ENCODE measurements around the gene SIPA1L3. TPM values are rescaled to one million over a fixed set of nuclear protein-coding genes. Genes with fewer than 3 reads are reported as not detected.

Gene SIPA1L3
- total RNA-seq, 1 donor from 2014 or later: 3.4 TPM

GRCh38 chr19:38162094-38162493, 255.1 kb downstream of the SIPA1L3 start:
- DNase-seq (ENCODE audit: low read depth) (peak; percentile 90), FAIRE-seq (no peak)
- Histone ChIP-seq H3K36me3 (ENCODE audit: control insufficient read depth, insufficient read depth, low read length) (peaks cover 6% of the 10 kb centered on the region), H3K27me3 (ENCODE audit: control insufficient read depth, insufficient read depth, low read length) (no peaks in the 10 kb centered on the region), H3K4me3 (ENCODE audit: low read depth, low read length) (no peak overlapping the region)
- no peak for TF ChIP-seq CTCF (IDR thresholded peaks at IDR 0.05; ENCODE audit: insufficient read depth, low read length, severe bottlenecking)

GRCh38 chr19:38162632-38163031, 255.6 kb downstream of the SIPA1L3 start:
- Histone ChIP-seq H3K27me3 (ENCODE audit: control insufficient read depth, insufficient read depth, low read length) (no peaks in the 10 kb centered on the region), H3K36me3 (ENCODE audit: control insufficient read depth, insufficient read depth, low read length) (peaks cover 6% of the 10 kb centered on the region), H3K4me3 (ENCODE audit: low read depth, low read length) (no peak overlapping the region)
- TF ChIP-seq CTCF (IDR thresholded peaks at IDR 0.05; ENCODE audit: insufficient read depth, low read length, severe bottlenecking): no peak
- DNase-seq (ENCODE audit: low read depth) (peak; percentile 8), FAIRE-seq (peak; percentile 83)

- no peak for FAIRE-seq
- H3K27me3 ChIP-seq (ENCODE audit: control insufficient read depth, insufficient read depth, low read length): no peaks in the 10 kb centered on the region
- no peak overlapping the region for H3K4me3 ChIP-seq (ENCODE audit: low read depth, low read length)
- H3K36me3 ChIP-seq (ENCODE audit: control insufficient read depth, insufficient read depth, low read length): peaks cover 6% of the 10 kb centered on the region
- TF ChIP-seq CTCF (IDR thresholded peaks at IDR 0.05; ENCODE audit: insufficient read depth, low read length, severe bottlenecking): no peak
- no peak for DNase-seq (ENCODE audit: low read depth)
These were observed 256.6 kb downstream of the SIPA1L3 start for GRCh38 chr19:38163419-38164290.

- Histone ChIP-seq H3K27me3 (ENCODE audit: control insufficient read depth, insufficient read depth, low read length) (no peaks in the 10 kb centered on the region), H3K4me3 (ENCODE audit: low read depth, low read length) (no peak overlapping the region), H3K36me3 (ENCODE audit: control insufficient read depth, insufficient read depth, low read length) (peaks cover 6% of the 10 kb centered on the region)
- DNase-seq (ENCODE audit: low read depth) (no peak), FAIRE-seq (no peak)
- no peak for TF ChIP-seq CTCF (IDR thresholded peaks at IDR 0.05; ENCODE audit: insufficient read depth, low read length, severe bottlenecking)
These were observed 257.5 kb downstream of the SIPA1L3 start for GRCh38 chr19:38164526-38164925.

- no peak for TF ChIP-seq CTCF (IDR thresholded peaks at IDR 0.05; ENCODE audit: insufficient read depth, low read length, severe bottlenecking)
- DNase-seq (ENCODE audit: low read depth): no peak
- Histone ChIP-seq H3K27me3 (ENCODE audit: control insufficient read depth, insufficient read depth, low read length) (no peaks in the 10 kb centered on the region), H3K36me3 (ENCODE audit: control insufficient read depth, insufficient read depth, low read length) (peaks cover 6% of the 10 kb centered on the region), H3K4me3 (ENCODE audit: low read depth, low read length) (no peak overlapping the region)
- no peak for FAIRE-seq
These were observed 258.3 kb downstream of the SIPA1L3 start for GRCh38 chr19:38165335-38165734.
